ENCODE data around the gene GSDME.

The GSDME gene

GRCh38 chr7:24700521-24701260, 56.6 kb downstream of the GSDME start:
- no peak overlapping the region for H3K56ac ChIP-seq (ENCODE audit: low read length)
- no CpG with 5 or more reads among the region's 9 CpGs for WGBS (ENCODE audit: extremely low coverage, insufficient coverage, low lambda C conversion rate)
- no peak overlapping the region for H3K4ac ChIP-seq (ENCODE audit: low read depth, low read length)
- no peaks in the 10 kb centered on the region for H3K36me3 ChIP-seq (ENCODE audit: control insufficient read depth, insufficient read depth, low read length)
- H2BK120ac ChIP-seq (ENCODE audit: low read depth, low read length) = no peak overlapping the region
- H4K8ac ChIP-seq (ENCODE audit: low read depth, low read length) = no peak overlapping the region
- no peak overlapping the region for H3K4me3 ChIP-seq (ENCODE audit: low read length)
- H3K9ac ChIP-seq (ENCODE audit: low read length) = no peak overlapping the region
- no peak overlapping the region for H3K18ac ChIP-seq (ENCODE audit: low read length)
- no peak overlapping the region for H3K27ac ChIP-seq (ENCODE audit: low read depth, low read length)
- H3K79me2 ChIP-seq (ENCODE audit: control insufficient read depth, insufficient read depth, low read length) = no peaks in the 10 kb centered on the region
- H2AK5ac ChIP-seq (ENCODE audit: low read length) = no peak overlapping the region
- H3K27me3 ChIP-seq (ENCODE audit: insufficient read depth, low read length, poor library complexity) = no peaks in the 10 kb centered on the region
- no peak overlapping the region for H3K4me2 ChIP-seq (ENCODE audit: low read length)
- peaks cover 7% of the 10 kb centered on the region for H3K4me1 ChIP-seq (ENCODE audit: control insufficient read depth, low read depth, low read length)
- H2BK15ac ChIP-seq (replicated peaks; ENCODE audit: low read depth) = no peak overlapping the region
- no peak overlapping the region for H4K5ac ChIP-seq (ENCODE audit: low read length)
- H3K79me1 ChIP-seq (ENCODE audit: low read length) = no peaks in the 10 kb centered on the region
- no peak overlapping the region for H2BK5ac ChIP-seq (ENCODE audit: low read length)
- DNase-seq = peak; percentile 58
- no peak overlapping the region for H3K23ac ChIP-seq (ENCODE audit: low read length)

GRCh38 chr7:24698531-24699266, 58.6 kb downstream of the GSDME start:
- no CpG with 5 or more reads among the region's 7 CpGs for WGBS (ENCODE audit: extremely low coverage, insufficient coverage, low lambda C conversion rate)
- Histone ChIP-seq H2BK120ac (ENCODE audit: low read depth, low read length) (no peak overlapping the region), H3K4ac (ENCODE audit: low read depth, low read length) (no peak overlapping the region), H3K79me2 (ENCODE audit: control insufficient read depth, insufficient read depth, low read length) (no peaks in the 10 kb centered on the region), H3K79me1 (ENCODE audit: low read length) (no peaks in the 10 kb centered on the region), H3K36me3 (ENCODE audit: control insufficient read depth, insufficient read depth, low read length) (no peaks in the 10 kb centered on the region), H2AK5ac (ENCODE audit: low read length) (no peak overlapping the region), H4K5ac (ENCODE audit: low read length) (no peak overlapping the region), H4K8ac (ENCODE audit: low read depth, low read length) (no peak overlapping the region), H3K27ac (ENCODE audit: low read depth, low read length) (no peak overlapping the region), H3K4me2 (ENCODE audit: low read length) (no peak overlapping the region), H2BK5ac (ENCODE audit: low read length) (no peak overlapping the region), H3K23ac (ENCODE audit: low read length) (no peak overlapping the region), H3K27me3 (ENCODE audit: insufficient read depth, low read length, poor library complexity) (no peaks in the 10 kb centered on the region), H3K4me3 (ENCODE audit: low read length) (no peak overlapping the region), H2BK15ac (replicated peaks; ENCODE audit: low read depth) (no peak overlapping the region), H3K56ac (ENCODE audit: low read length) (no peak overlapping the region), H3K9ac (ENCODE audit: low read length) (no peak overlapping the region), H3K18ac (ENCODE audit: low read length) (no peak overlapping the region), H3K4me1 (ENCODE audit: control insufficient read depth, low read depth, low read length) (peaks cover 7% of the 10 kb centered on the region)
- DNase-seq = no peak

DNA sequence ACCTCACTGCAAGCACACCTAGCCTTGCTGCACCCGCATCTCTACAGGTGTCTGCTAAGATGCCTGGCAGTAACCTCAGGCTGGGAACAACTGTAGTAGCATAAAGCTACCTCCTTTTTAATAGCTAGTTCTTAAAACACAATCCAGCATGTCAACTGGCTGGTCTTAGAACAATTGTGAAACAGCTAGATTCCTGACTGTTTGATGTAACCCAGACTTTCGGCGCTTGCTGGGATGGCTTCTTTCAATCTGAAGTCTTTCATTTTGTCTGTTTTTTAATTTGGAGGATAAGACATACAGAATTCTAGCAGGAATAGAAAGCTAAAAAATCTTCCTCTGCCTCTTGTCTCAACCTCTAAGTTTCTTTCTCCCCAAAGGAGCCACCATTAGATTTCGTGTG, 59.8 kb downstream of the GSDME start:
- H4K8ac ChIP-seq (ENCODE audit: low read depth, low read length) = no peak overlapping the region
- H2AK5ac ChIP-seq (ENCODE audit: low read length) = no peak overlapping the region
- H3K4ac ChIP-seq (ENCODE audit: low read depth, low read length) = no peak overlapping the region
- no peaks in the 10 kb centered on the region for H3K79me2 ChIP-seq (ENCODE audit: control insufficient read depth, insufficient read depth, low read length)
- H3K23ac ChIP-seq (ENCODE audit: low read length) = no peak overlapping the region
- no peak overlapping the region for H3K18ac ChIP-seq (ENCODE audit: low read length)
- no peak overlapping the region for H3K56ac ChIP-seq (ENCODE audit: low read length)
- H2BK15ac ChIP-seq (replicated peaks; ENCODE audit: low read depth) = no peak overlapping the region
- H3K4me3 ChIP-seq (ENCODE audit: low read length) = no peak overlapping the region
- WGBS (ENCODE audit: extremely low coverage, insufficient coverage, low lambda C conversion rate) = no CpG with 5 or more reads among the region's 4 CpGs
- H3K9ac ChIP-seq (ENCODE audit: low read length) = no peak overlapping the region
- H4K5ac ChIP-seq (ENCODE audit: low read length) = no peak overlapping the region
- no peaks in the 10 kb centered on the region for H3K79me1 ChIP-seq (ENCODE audit: low read length)
- DNase-seq = no peak
- H3K36me3 ChIP-seq (ENCODE audit: control insufficient read depth, insufficient read depth, low read length) = no peaks in the 10 kb centered on the region
- no peak overlapping the region for H3K4me2 ChIP-seq (ENCODE audit: low read length)
- H3K4me1 ChIP-seq (ENCODE audit: control insufficient read depth, low read depth, low read length) = peaks cover 7% of the 10 kb centered on the region
- H3K27ac ChIP-seq (ENCODE audit: low read depth, low read length) = no peak overlapping the region
- H2BK5ac ChIP-seq (ENCODE audit: low read length) = no peak overlapping the region
- H2BK120ac ChIP-seq (ENCODE audit: low read depth, low read length) = no peak overlapping the region
- no peaks in the 10 kb centered on the region for H3K27me3 ChIP-seq (ENCODE audit: insufficient read depth, low read length, poor library complexity)

GRCh38 chr7:24692592-24692991, 64.7 kb downstream of the GSDME start:
- Histone ChIP-seq H3K27ac (ENCODE audit: low read depth, low read length) (no peak overlapping the region), H3K79me1 (ENCODE audit: low read length) (no peaks in the 10 kb centered on the region), H3K27me3 (ENCODE audit: insufficient read depth, low read length, poor library complexity) (no peaks in the 10 kb centered on the region), H2BK120ac (ENCODE audit: low read depth, low read length) (no peak overlapping the region), H3K9ac (ENCODE audit: low read length) (no peak overlapping the region), H3K4me2 (ENCODE audit: low read length) (no peak overlapping the region), H3K4me1 (ENCODE audit: control insufficient read depth, low read depth, low read length) (no peaks in the 10 kb centered on the region), H2BK15ac (replicated peaks; ENCODE audit: low read depth) (no peak overlapping the region), H2AK5ac (ENCODE audit: low read length) (no peak overlapping the region), H3K56ac (ENCODE audit: low read length) (no peak overlapping the region), H3K4me3 (ENCODE audit: low read length) (no peak overlapping the region), H3K18ac (ENCODE audit: low read length) (no peak overlapping the region), H3K79me2 (ENCODE audit: control insufficient read depth, insufficient read depth, low read length) (no peaks in the 10 kb centered on the region), H4K5ac (ENCODE audit: low read length) (no peak overlapping the region), H3K4ac (ENCODE audit: low read depth, low read length) (no peak overlapping the region), H3K36me3 (ENCODE audit: control insufficient read depth, insufficient read depth, low read length) (no peaks in the 10 kb centered on the region), H4K8ac (ENCODE audit: low read depth, low read length) (no peak overlapping the region), H3K23ac (ENCODE audit: low read length) (no peak overlapping the region), H2BK5ac (ENCODE audit: low read length) (no peak overlapping the region)
- WGBS (ENCODE audit: extremely low coverage, insufficient coverage, low lambda C conversion rate) = no CpG with 5 or more reads among the region's 2 CpGs
- no peak for DNase-seq

DNA sequence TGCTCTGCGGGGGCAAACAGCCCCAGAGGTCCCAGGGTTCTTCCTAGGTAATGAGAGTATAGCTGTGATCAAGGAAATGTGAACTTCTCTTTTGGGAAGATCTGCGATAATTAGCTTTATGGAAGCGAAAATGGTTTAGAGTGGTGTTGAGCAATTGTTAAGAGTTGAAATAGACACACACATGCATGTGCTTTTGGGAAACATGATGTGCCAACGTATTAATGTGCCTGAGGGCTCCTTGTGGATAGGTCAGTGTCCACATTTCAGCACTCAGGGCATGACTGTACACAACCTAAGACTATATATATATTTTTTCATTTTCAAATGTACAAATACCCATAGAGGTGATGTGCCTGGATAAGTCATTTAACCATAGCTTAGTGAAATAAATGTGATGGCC, 67.0 kb downstream of the GSDME start:
- no peaks in the 10 kb centered on the region for H3K4me1 ChIP-seq (ENCODE audit: control insufficient read depth, low read depth, low read length)
- H2BK15ac ChIP-seq (replicated peaks; ENCODE audit: low read depth) = no peak overlapping the region
- H3K27ac ChIP-seq (ENCODE audit: low read depth, low read length) = no peak overlapping the region
- no peak overlapping the region for H4K5ac ChIP-seq (ENCODE audit: low read length)
- no peak overlapping the region for H3K4me2 ChIP-seq (ENCODE audit: low read length)
- H3K27me3 ChIP-seq (ENCODE audit: insufficient read depth, low read length, poor library complexity) = no peaks in the 10 kb centered on the region
- no CpG with 5 or more reads among the region's 4 CpGs for WGBS (ENCODE audit: extremely low coverage, insufficient coverage, low lambda C conversion rate)
- no peak overlapping the region for H3K9ac ChIP-seq (ENCODE audit: low read length)
- H3K18ac ChIP-seq (ENCODE audit: low read length) = no peak overlapping the region
- no peaks in the 10 kb centered on the region for H3K79me2 ChIP-seq (ENCODE audit: control insufficient read depth, insufficient read depth, low read length)
- no peak overlapping the region for H3K56ac ChIP-seq (ENCODE audit: low read length)
- H2BK120ac ChIP-seq (ENCODE audit: low read depth, low read length) = no peak overlapping the region
- no peak overlapping the region for H4K8ac ChIP-seq (ENCODE audit: low read depth, low read length)
- H2AK5ac ChIP-seq (ENCODE audit: low read length) = no peak overlapping the region
- H2BK5ac ChIP-seq (ENCODE audit: low read length) = no peak overlapping the region
- no peak overlapping the region for H3K4me3 ChIP-seq (ENCODE audit: low read length)
- no peak for DNase-seq
- H3K36me3 ChIP-seq (ENCODE audit: control insufficient read depth, insufficient read depth, low read length) = no peaks in the 10 kb centered on the region
- no peaks in the 10 kb centered on the region for H3K79me1 ChIP-seq (ENCODE audit: low read length)
- no peak overlapping the region for H3K23ac ChIP-seq (ENCODE audit: low read length)
- H3K4ac ChIP-seq (ENCODE audit: low read depth, low read length) = no peak overlapping the region

Measured in mesendoderm (in vitro differentiated cells).